HS-5 (cell line): ENCODE measurements around the gene ELAC2.

Source experiments
- DNase-seq: peaks from one replicate; pipeline ENCODE4 v3.0.0-alpha.2; 2012; ENCODE audit warnings: low read depth

ELAC2 gene

DNA sequence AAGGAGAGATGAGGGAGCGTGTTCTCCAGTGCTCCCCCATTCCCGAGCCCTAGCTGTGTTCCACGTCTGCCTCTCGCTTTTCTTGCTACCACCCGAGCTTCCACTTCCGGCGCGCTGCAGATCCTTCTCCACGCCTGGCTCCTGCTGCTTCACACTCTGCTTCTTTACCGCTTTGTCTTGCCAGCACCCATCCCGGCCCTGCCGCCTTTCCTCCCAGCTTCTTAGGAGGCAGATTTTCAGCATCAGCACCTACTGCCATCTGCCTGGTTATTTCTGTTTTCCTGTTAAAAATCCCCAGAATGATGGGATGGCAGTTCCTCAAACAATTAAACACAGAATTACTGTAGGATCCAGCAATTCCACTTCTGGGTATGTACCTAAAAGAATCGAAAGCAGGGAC is 64.7 kb downstream of the ELAC2 start:
- no peak for DNase-seq

DNA sequence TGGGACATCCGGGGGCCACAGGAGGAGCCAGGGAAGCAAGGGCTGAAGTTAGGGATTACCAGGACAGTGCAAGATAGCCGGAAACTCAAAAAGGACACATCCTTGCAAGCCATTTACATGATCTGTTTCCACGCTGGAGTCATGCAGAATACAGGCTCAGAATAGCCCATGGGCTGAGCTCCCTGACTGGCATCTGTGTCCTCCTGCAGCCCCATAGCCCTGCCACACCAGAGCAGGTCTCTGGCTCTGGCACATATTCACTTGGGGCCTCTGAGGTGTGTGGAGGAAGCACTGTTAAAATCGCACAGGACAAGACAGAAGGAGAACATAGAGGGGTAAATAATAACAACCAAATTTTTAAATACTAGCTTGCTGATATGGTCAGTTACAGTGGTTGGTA is 65.8 kb downstream of the ELAC2 start:
- no peak for DNase-seq

DNA sequence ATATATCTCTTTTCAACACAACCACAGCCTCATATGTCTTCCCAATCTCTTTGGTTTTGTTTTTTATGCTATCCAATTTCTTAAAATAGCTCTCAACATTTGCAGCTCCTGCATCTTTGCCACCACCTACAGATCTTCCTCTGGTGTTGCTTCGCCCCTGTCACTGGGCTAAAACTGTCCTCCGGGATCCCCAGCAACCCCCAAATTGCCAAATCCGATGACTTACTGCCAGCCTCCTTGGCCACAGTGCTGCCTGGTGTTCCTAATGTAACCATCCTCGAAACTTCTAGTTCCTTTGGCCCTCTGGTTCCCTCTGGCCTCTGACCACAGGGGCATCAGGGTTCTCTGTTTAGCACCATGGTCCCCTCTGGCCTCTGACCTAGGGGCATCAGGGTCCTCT is 70.8 kb downstream of the ELAC2 start:
- no peak for DNase-seq
